ENCODE measurements around the gene KATNAL1.
"Not testable (repeated sequence)": the region's sequence is repeated elsewhere in the genome, so short reads cannot be mapped to it uniquely, and the experiment has no call there.

The KATNAL1 gene

GRCh38 chr13:30299786-30300185 lies 7.6 kb downstream of the KATNAL1 start:
- no peak for DNase-seq (ENCODE audit: low read depth)

GRCh38 chr13:30295116-30295515 lies 12.2 kb downstream of the KATNAL1 start:
- H3K4me3 ChIP-seq (replicated peaks; ENCODE audit: low read depth, low read length) = no peak overlapping the region
- DNase-seq (ENCODE audit: low read depth) = no peak
- no peak for TF ChIP-seq CTCF (IDR thresholded peaks at IDR 0.05; ENCODE audit: low read length, missing control alignments)

More at GRCh38 chr13:30299786-30300185, 7.6 kb downstream of the KATNAL1 start:
- H3K4me3 ChIP-seq (replicated peaks; ENCODE audit: low read depth, low read length) = no peak overlapping the region
- TF ChIP-seq CTCF (IDR thresholded peaks at IDR 0.05; ENCODE audit: low read length, missing control alignments) = no peak

GRCh38 chr13:30294004-30294403 lies 13.3 kb downstream of the KATNAL1 start:
- no peak for TF ChIP-seq CTCF (IDR thresholded peaks at IDR 0.05; ENCODE audit: low read length, missing control alignments)
- no peak overlapping the region for H3K4me3 ChIP-seq (replicated peaks; ENCODE audit: low read depth, low read length)
- no peak for DNase-seq (ENCODE audit: low read depth)

- no peak for DNase-seq (ENCODE audit: low read depth)
- no peak for TF ChIP-seq CTCF (IDR thresholded peaks at IDR 0.05; ENCODE audit: low read length, missing control alignments)
- no peak overlapping the region for H3K4me3 ChIP-seq (replicated peaks; ENCODE audit: low read depth, low read length)
These were observed 15.0 kb downstream of the KATNAL1 start for GRCh38 chr13:30292325-30292724.

GRCh38 chr13:30290812-30291436 lies 16.4 kb downstream of the KATNAL1 start:
- TF ChIP-seq CTCF (IDR thresholded peaks at IDR 0.05; ENCODE audit: low read length, missing control alignments) = no peak
- no peak overlapping the region for H3K4me3 ChIP-seq (replicated peaks; ENCODE audit: low read depth, low read length)
- no peak for DNase-seq (ENCODE audit: low read depth)

GRCh38 chr13:30289533-30289932 lies 17.8 kb downstream of the KATNAL1 start:
- no peak overlapping the region for H3K4me3 ChIP-seq (replicated peaks; ENCODE audit: low read depth, low read length)
- no peak for TF ChIP-seq CTCF (IDR thresholded peaks at IDR 0.05; ENCODE audit: low read length, missing control alignments)
- no peak for DNase-seq (ENCODE audit: low read depth)

- H3K4me3 ChIP-seq (replicated peaks; ENCODE audit: low read depth, low read length); DNase-seq (ENCODE audit: low read depth): not testable (repeated sequence)
These were observed 21.3 kb downstream of the KATNAL1 start for GRCh38 chr13:30286059-30286458.

All from fibroblast of pulmonary artery (primary cell).